Panc1 (cell line): Measurements from ENCODE around the gene NUDT3. TPM values are rescaled to one million over a fixed set of nuclear protein-coding genes. Genes with fewer than 3 reads are reported as not detected.

Experiments
- ATAC-seq: fragments of 200-7000 bp; cut with Tn5 transposase; 2 replicates; pipeline ENCODE4 v1.9.1; 2020; ENCODE audit warnings: mild to moderate bottlenecking, moderate library complexity
- BruUV-seq: library from RNA; stranded (reverse); fragments of 400-500 nt; replicated peaks from 2 replicates; lab custom pipeline; 2021; lab: Mats Ljungman, UMichigan
- CTCF ChIA-PET: fragments of 300-600 bp; sonication (Branson Sonifier 250); formaldehyde crosslinking; loops from one replicate; lab custom pipeline; 2022; ENCODE audit warnings: antibody characterized with exemption; lab: Charles Lee
- POLR2A ChIA-PET: fragments of 300-600 bp; sonication (Branson Sonifier 250); formaldehyde crosslinking; loops from one replicate; lab custom pipeline; 2022; ENCODE audit warnings: antibody characterized with exemption; lab: Charles Lee
- DNase-seq: peaks from one replicate; pipeline ENCODE4 v3.0.0-alpha.2; 2010; ENCODE audit warnings: low read depth, low spot score
- H3K27ac ChIP-seq: 2 replicates; pipeline ENCODE4 v1.5.1; 2011; ENCODE audit warnings: mild to moderate bottlenecking, low read length, inconsistent platforms
- H3K27me3 ChIP-seq: fragments of 200-500 bp; sonication (Bioruptor generic); 2 replicates; pipeline ENCODE4 v1.6.0; 2014; ENCODE audit warnings: low read length, inconsistent platforms; ENCODE audit not compliant: control insufficient read depth, insufficient read depth
- H3K36me3 ChIP-seq: fragments of 200-500 bp; sonication (Bioruptor generic); 2 replicates; pipeline ENCODE4 v1.5.1; 2014; ENCODE audit warnings: inconsistent platforms, mild to moderate bottlenecking, low read length, moderate library complexity; ENCODE audit not compliant: control insufficient read depth, insufficient read depth
- H3K4me1 ChIP-seq: 2 replicates; pipeline ENCODE4 v1.5.1; 2011; ENCODE audit warnings: inconsistent platforms, mild to moderate bottlenecking, low read length, moderate library complexity; ENCODE audit not compliant: control insufficient read depth, insufficient read depth
- H3K4me3 ChIP-seq, 2 experiments: 2 replicates each; pipeline ENCODE4 v1.5.1; 2011 to 2012; ENCODE audit warnings: low read depth in 2 of 2, low read length in 2 of 2, mild to moderate bottlenecking in 2 of 2, inconsistent platforms in 1 of 2, moderate library complexity in 1 of 2
- H3K9me3 ChIP-seq: fragments of 200-500 bp; sonication (Bioruptor generic); 2 replicates; pipeline ENCODE4 v1.5.1; 2014; ENCODE audit warnings: low read depth, mild to moderate bottlenecking, inconsistent platforms, low read length, moderate library complexity; ENCODE audit not compliant: control insufficient read depth, insufficient read depth
- CTCF ChIP-seq: fragments of 450-650 bp; IDR thresholded peaks from 2 replicates; pipeline ENCODE4 v1.5.1; 2017; ENCODE audit warnings: mild to moderate bottlenecking
- POLR2AphosphoS5 ChIP-seq: IDR thresholded peaks from 2 replicates; pipeline ENCODE4 v1.6.1; 2012; ENCODE audit warnings: mild to moderate bottlenecking, low read depth, low read length, moderate library complexity
- REST ChIP-seq, 2 experiments: IDR thresholded peaks; 2 replicates each; pipeline ENCODE4 v1.6.1; 2011 to 2012; ENCODE audit warnings: low read depth in 2 of 2, control low read depth in 1 of 2, low read length in 1 of 2, mild to moderate bottlenecking in 1 of 2, moderate library complexity in 1 of 2; ENCODE audit not compliant: insufficient read depth in 1 of 2
- SIN3A ChIP-seq: IDR thresholded peaks from 2 replicates; pipeline ENCODE4 v1.6.1; 2012; ENCODE audit warnings: low read depth, mild to moderate bottlenecking, low read length, moderate library complexity, borderline replicate concordance; ENCODE audit not compliant: insufficient read depth
- TCF7L2 ChIP-seq: IDR thresholded peaks from 2 replicates; pipeline ENCODE4 v1.6.1; 2011; ENCODE audit warnings: mild to moderate bottlenecking, low read depth, low read length, inconsistent platforms
- in situ Hi-C: cut with HindIII; loops from 2 replicates; pipeline ENCODE4 v1.10.0; 2016; ENCODE audit warnings: low sequenced_read_pairs, low pct_unique_long_range_greater_than_20kb
- intact Hi-C: fragments of 100-400 bp; cut with micrococcal nuclease; formaldehyde crosslinking; loops from one replicate; pipeline ENCODE4 v1.10.0; 2022; ENCODE audit not compliant: unreplicated experiment
- total RNA-seq: library from RNA; stranded (reverse); gene quantifications from one replicate; pipeline ENCODE4 v1.2.1, GENCODE V29; 2021; ENCODE audit not compliant: unreplicated experiment

Gene NUDT3
- total RNA-seq, 1 experiment from 2014 or later, result 25.9 TPM

- Histone ChIP-seq H3K36me3 (peaks cover 21% of the 10 kb centered on the region), H3K9me3 (no peaks in the 10 kb centered on the region), H3K4me1 (peaks cover 13% of the 10 kb centered on the region), H3K27me3 (no peaks in the 10 kb centered on the region), H3K4me3 (no peak overlapping the region), H3K27ac (no peak overlapping the region)
- in situ Hi-C loops, result no loop called here
- no peak for DNase-seq
- no peak for TF ChIP-seq POLR2AphosphoS5
- no peak for TF ChIP-seq SIN3A
- TF ChIP-seq CTCF, result no peak
- TF ChIP-seq REST (IDR thresholded peaks at IDR 0.05; ENCODE audit: insufficient read depth in 1 of 2, low read depth in 2 of 2, low read length in 1 of 2), result no peak
- TF ChIP-seq TCF7L2, result no peak
- intact Hi-C loops, result no loop called here
- BruUV-seq, result no TSS peak
- no peak for ATAC-seq
- CTCF ChIA-PET, result no interaction called here
- POLR2A ChIA-PET, result no interaction called here
Measured at GRCh38 chr6:34423254-34423653, 30.8 kb upstream of the NUDT3 start.

- ChIA-PET CTCF (no interaction called here), POLR2A (no interaction called here)
- intact Hi-C loops (loop anchor here (5.0 kb wide), 2 partner anchors 171 to 251 kb away; partner anchors contain the start of gene SMIM29), in situ Hi-C loops (no loop called here)
- H3K9me3 ChIP-seq, result no peaks in the 10 kb centered on the region
- TF ChIP-seq SIN3A, result no peak
- TF ChIP-seq POLR2AphosphoS5, result peak; percentile 31; the same call in 1 of the 2 replicates
- BruUV-seq, result no TSS peak
- H3K4me1 ChIP-seq, result peaks cover 6% of the 10 kb centered on the region
- ATAC-seq (no peak), DNase-seq (no peak)
- H3K27me3 ChIP-seq, result no peaks in the 10 kb centered on the region
- H3K4me3 ChIP-seq, result no peak overlapping the region
- H3K36me3 ChIP-seq, result peaks cover 7% of the 10 kb centered on the region; the same call in 1 of the 2 replicates
- no peak overlapping the region for H3K27ac ChIP-seq
Measured at GRCh38 chr6:34418367-34418766, 25.9 kb upstream of the NUDT3 start.

- in situ Hi-C loops, result no loop called here
Measured at GRCh38 chr6:34416877-34417371, 24.5 kb upstream of the NUDT3 start.

More at GRCh38 chr6:34416877-34417371, 24.5 kb upstream of the NUDT3 start:
- no peaks in the 10 kb centered on the region for H3K27me3 ChIP-seq
- POLR2A ChIA-PET, result interaction anchor here (0.6 to 0.7 kb wide), 2 partner anchors 91 to 279 kb away, joined by 3 to 8 read pairs; no protein-coding TSS in a partner anchor
- no TSS peak for BruUV-seq
- no peak for TF ChIP-seq REST (IDR thresholded peaks at IDR 0.05; ENCODE audit: insufficient read depth in 1 of 2, low read depth in 2 of 2, low read length in 1 of 2)
- no peak for TF ChIP-seq CTCF
- no peak for TF ChIP-seq SIN3A
- TF ChIP-seq TCF7L2, result no peak
- no peak for TF ChIP-seq POLR2AphosphoS5
- no peaks in the 10 kb centered on the region for H3K9me3 ChIP-seq
- no peak overlapping the region for H3K27ac ChIP-seq
- H3K36me3 ChIP-seq, result peaks cover 5% of the 10 kb centered on the region; the same call in 1 of the 2 replicates
- no peak overlapping the region for H3K4me3 ChIP-seq
- H3K4me1 ChIP-seq, result peaks cover 6% of the 10 kb centered on the region
- CTCF ChIA-PET, result interaction anchor here (2.6 kb wide), 1 partner anchor 168 kb away, joined by 20 read pairs; the partner anchor contains the start of gene SMIM29
- DNase-seq (no peak), ATAC-seq (no peak)
- intact Hi-C loops, result loop anchor here (5.0 kb wide), 2 partner anchors 170 to 250 kb away; partner anchors contain the start of gene SMIM29
